ENCODE data around the gene CDC42EP5. TPM values are rescaled to one million over a fixed set of nuclear protein-coding genes. Genes with fewer than 3 reads are reported as not detected.

The CDC42EP5 gene
- total and polyA plus RNA-seq, 10 of the 15 experiments (the other 5 are each of a cell fraction or from before 2014, with no cell fraction given): 0.42 to 1.8 (median 1.4) TPM; not detected in 6

GRCh38 chr19:54458648-54459281 lies 14.3 kb downstream of the CDC42EP5 start:
- SMC1A ChIA-PET (ENCODE audit: uncharacterized antibody, unreplicated experiment): no interaction called here
- RAD21 ChIA-PET (ENCODE audit: unreplicated experiment): no interaction called here
- BruUV-seq (replicated peaks): no TSS peak
- POLR2A ChIA-PET: no interaction called here
- TF ChIP-seq POLR2A (IDR thresholded peaks at IDR 0.05; ENCODE audit: low read depth, low read length) (peak; percentile 43; the same call in 1 of the 2 replicates), CBFB (IDR thresholded peaks at IDR 0.05; ENCODE audit: low read depth) (no peak), TARDBP (IDR thresholded peaks at IDR 0.05; ENCODE audit: borderline replicate concordance) (no peak), ZBTB4 (CRISPR knock-in tag; IDR thresholded peaks at IDR 0.05) (no peak)
- H4K20me1 ChIP-seq (ENCODE audit: control insufficient read depth, insufficient read depth): no peaks in the 10 kb centered on the region; the same call in 1 of the 2 replicates
- intact Hi-C loops (cut with micrococcal nuclease; ENCODE audit: unreplicated experiment) (no loop called here), in situ Hi-C loops (cut with MboI) (no loop called here)
- H3K9me3 ChIP-seq (replicated peaks; ENCODE audit: control insufficient read depth, insufficient read depth, low read length): no peaks in the 10 kb centered on the region
- peaks cover 12% of the 10 kb centered on the region for H3K4me1 ChIP-seq (ENCODE audit: control insufficient read depth, insufficient read depth, low read length)
- H2AFZ ChIP-seq (ENCODE audit: control insufficient read depth, low read depth, low read length): no peak overlapping the region
- FAIRE-seq: no peak
- no peak overlapping the region for H3K4me3 ChIP-seq
- CTCF ChIA-PET: no interaction called here
- ATAC-seq: no peak
- no peak overlapping the region for H3K9ac ChIP-seq (ENCODE audit: control insufficient read depth, insufficient read depth, low read length)
- no peak overlapping the region for H3K4me2 ChIP-seq (ENCODE audit: control insufficient read depth, insufficient read depth)
- no peak for DNase-seq (ENCODE audit: low read depth, low spot score)
- H3K79me2 ChIP-seq (ENCODE audit: control insufficient read depth, insufficient read depth, low read length): peaks cover 14% of the 10 kb centered on the region
- peaks cover 14 to 69% of the 10 kb centered on the region in 2 experiments for H3K36me3 ChIP-seq (ENCODE audit: control insufficient read depth in 2 of 2, insufficient read depth in 2 of 2, low read length in 1 of 2)
- H3K27me3 ChIP-seq (replicated peaks in 1 of 2; ENCODE audit: control insufficient read depth in 2 of 2, insufficient read depth in 2 of 2, low read length in 1 of 2): no peaks in the 10 kb centered on the region
- WGBS (ENCODE audit: insufficient coverage, insufficient replicate concordance, low lambda C conversion rate, missing lambda C conversion rate): 89% methylated on average over 11 of the region's 11 CpGs
- H3K27ac ChIP-seq (ENCODE audit: control insufficient read depth, insufficient read depth): no peak overlapping the region

Measured in GM12878 (cell line).